ENCODE data around the gene CPTP. TPM values are rescaled to one million over a fixed set of nuclear protein-coding genes. Genes with fewer than 3 reads are reported as not detected.

The CPTP gene
- total and polyA plus RNA-seq, 2 of the 13 experiments (the other 11 are each of a cell fraction or from before 2014, with no cell fraction given): 5.5 to 9.3 TPM

DNA sequence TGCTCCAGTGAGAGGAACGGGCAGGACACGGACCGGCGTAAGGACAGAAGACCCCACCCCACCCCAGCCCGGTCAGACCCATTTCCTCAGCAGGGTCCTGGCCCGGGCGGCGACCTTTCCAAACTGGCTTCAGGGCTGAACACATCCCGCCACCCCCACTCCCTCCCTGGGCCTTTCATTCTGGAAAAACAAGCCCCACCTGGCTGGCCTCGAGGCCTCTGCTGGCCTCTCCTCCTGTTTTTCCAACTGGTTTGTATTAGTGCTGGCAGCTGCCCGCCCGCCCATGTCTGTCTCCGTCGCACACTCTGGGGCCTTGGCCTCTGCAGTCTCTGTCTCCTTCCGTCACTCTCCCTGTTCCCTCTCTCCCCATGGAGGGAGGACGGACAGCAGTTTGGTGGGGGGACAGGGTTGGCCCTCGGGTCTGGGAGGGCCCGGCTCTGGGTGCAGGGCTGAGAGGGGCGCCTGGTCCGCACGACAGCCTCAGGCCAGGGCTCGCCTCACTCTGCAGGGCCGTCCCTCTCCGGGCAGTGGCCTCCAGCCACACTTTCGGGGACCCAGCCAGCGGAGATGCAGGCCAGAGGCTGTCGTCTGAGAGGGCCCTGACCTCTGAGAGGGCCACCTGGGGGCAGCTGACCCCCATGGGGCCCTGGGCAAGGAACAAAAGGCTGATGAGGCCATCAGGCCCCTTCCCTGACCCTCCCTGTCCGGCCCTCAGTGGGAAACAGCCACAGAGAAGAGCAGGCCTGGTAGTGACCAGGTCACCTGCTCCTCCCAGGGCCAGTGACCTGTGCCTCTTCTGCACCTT is 35.3 kb downstream of the CPTP start (continued):
- no peak for TF ChIP-seq ZNF33B (CRISPR knock-in tag; IDR thresholded peaks at IDR 0.05)
- no peak; the same call in 1 of the 2 replicates for TF ChIP-seq ZBTB7A (CRISPR knock-in tag; IDR thresholded peaks at IDR 0.05)
- TF ChIP-seq ZFP41 (CRISPR knock-in tag; IDR thresholded peaks at IDR 0.05; ENCODE audit: borderline replicate concordance): no peak
- TF ChIP-seq ZFP1 (CRISPR knock-in tag; IDR thresholded peaks at IDR 0.05): no peak
- TF ChIP-seq ZNF552 (CRISPR knock-in tag; IDR thresholded peaks at IDR 0.05; ENCODE audit: borderline replicate concordance): peak; percentile 53; the same call in 1 of the 2 replicates
- peak; percentile 84 for TF ChIP-seq AGO1 (IDR thresholded peaks at IDR 0.05; ENCODE audit: low read depth, low read length, poor library complexity, severe bottlenecking)
- TF ChIP-seq ZNF180 (CRISPR knock-in tag; IDR thresholded peaks at IDR 0.05; ENCODE audit: borderline replicate concordance, low read depth): no peak
- TF ChIP-seq EP300 (IDR thresholded peaks at IDR 0.05; ENCODE audit: low read depth in 2 of 2, low read length in 2 of 2): peak in 1 of 2 experiments; percentile 16; a peak in 1 of 4 replicates
- 0 out of 2 replicates have a peak, but pooled peaks have one; percentile 20 for TF ChIP-seq EP300 (CRISPR knock-in tag; IDR thresholded peaks at IDR 0.05; ENCODE audit: borderline replicate concordance)
- TF ChIP-seq ZNF724P (CRISPR knock-in tag; IDR thresholded peaks at IDR 0.05; ENCODE audit: borderline replicate concordance): no peak
- TF ChIP-seq, protein P1, sequence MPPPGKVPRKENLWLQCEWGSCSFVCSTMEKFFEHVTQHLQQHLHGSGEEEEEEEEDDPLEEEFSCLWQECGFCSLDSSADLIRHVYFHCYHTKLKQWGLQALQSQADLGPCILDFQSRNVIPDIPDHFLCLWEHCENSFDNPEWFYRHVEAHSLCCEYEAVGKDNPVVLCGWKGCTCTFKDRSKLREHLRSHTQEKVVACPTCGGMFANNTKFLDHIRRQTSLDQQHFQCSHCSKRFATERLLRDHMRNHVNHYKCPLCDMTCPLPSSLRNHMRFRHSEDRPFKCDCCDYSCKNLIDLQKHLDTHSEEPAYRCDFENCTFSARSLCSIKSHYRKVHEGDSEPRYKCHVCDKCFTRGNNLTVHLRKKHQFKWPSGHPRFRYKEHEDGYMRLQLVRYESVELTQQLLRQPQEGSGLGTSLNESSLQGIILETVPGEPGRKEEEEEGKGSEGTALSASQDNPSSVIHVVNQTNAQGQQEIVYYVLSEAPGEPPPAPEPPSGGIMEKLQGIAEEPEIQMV (CRISPR knock-in tag; IDR thresholded peaks at IDR 0.05; ENCODE audit: low read depth): 0 out of 2 replicates have a peak, but pooled peaks have one; percentile 65
- peak; percentile 36; the same call in 1 of the 2 replicates for TF ChIP-seq GATAD1 (CRISPR knock-in tag; IDR thresholded peaks at IDR 0.05)
- no peak for TF ChIP-seq MTF1 (CRISPR knock-in tag; IDR thresholded peaks at IDR 0.05)
- peak; percentile 64; the same call in 1 of the 2 replicates for TF ChIP-seq POLR2G (IDR thresholded peaks at IDR 0.05; ENCODE audit: low read depth, low read length)
- no peak for TF ChIP-seq JUND (CRISPR knock-in tag; IDR thresholded peaks at IDR 0.05)
- no peak for TF ChIP-seq ZNF556 (CRISPR knock-in tag; IDR thresholded peaks at IDR 0.05; ENCODE audit: borderline replicate concordance)
- TF ChIP-seq REPIN1 (CRISPR knock-in tag; IDR thresholded peaks at IDR 0.05; ENCODE audit: borderline replicate concordance, low read depth): peak; percentile 68; the same call in 1 of the 2 replicates
- no peak for TF ChIP-seq ZNF496 (CRISPR knock-in tag; IDR thresholded peaks at IDR 0.05; ENCODE audit: insufficient replicate concordance)
- peak; percentile 83; the same call in 1 of the 2 replicates for TF ChIP-seq MTA1 (CRISPR knock-in tag; IDR thresholded peaks at IDR 0.05; ENCODE audit: borderline replicate concordance)
- TF ChIP-seq ZNF274 (CRISPR knock-in tag; IDR thresholded peaks at IDR 0.05): peak; percentile 64
- no peak; the same call in 1 of the 2 replicates for TF ChIP-seq MEIS2 (CRISPR knock-in tag; IDR thresholded peaks at IDR 0.05)
- TF ChIP-seq ZNF614 (CRISPR knock-in tag; IDR thresholded peaks at IDR 0.05; ENCODE audit: borderline replicate concordance): no peak
- peak; percentile 34; the same call in 1 of the 2 replicates for TF ChIP-seq HMG20A (CRISPR knock-in tag; IDR thresholded peaks at IDR 0.05; ENCODE audit: borderline replicate concordance)
- TF ChIP-seq ZNF563 (CRISPR knock-in tag; IDR thresholded peaks at IDR 0.05): no peak
- no peak for TF ChIP-seq SRSF4 (IDR thresholded peaks at IDR 0.05; ENCODE audit: low read depth, low read length, poor library complexity, severe bottlenecking)
- TF ChIP-seq, protein P2, sequence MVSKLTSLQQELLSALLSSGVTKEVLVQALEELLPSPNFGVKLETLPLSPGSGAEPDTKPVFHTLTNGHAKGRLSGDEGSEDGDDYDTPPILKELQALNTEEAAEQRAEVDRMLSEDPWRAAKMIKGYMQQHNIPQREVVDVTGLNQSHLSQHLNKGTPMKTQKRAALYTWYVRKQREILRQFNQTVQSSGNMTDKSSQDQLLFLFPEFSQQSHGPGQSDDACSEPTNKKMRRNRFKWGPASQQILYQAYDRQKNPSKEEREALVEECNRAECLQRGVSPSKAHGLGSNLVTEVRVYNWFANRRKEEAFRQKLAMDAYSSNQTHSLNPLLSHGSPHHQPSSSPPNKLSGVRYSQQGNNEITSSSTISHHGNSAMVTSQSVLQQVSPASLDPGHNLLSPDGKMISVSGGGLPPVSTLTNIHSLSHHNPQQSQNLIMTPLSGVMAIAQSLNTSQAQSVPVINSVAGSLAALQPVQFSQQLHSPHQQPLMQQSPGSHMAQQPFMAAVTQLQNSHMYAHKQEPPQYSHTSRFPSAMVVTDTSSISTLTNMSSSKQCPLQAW (CRISPR knock-in tag; IDR thresholded peaks at IDR 0.05): no peak
